NCI-H1105 (cell line): Measurements from ENCODE around the gene PCDHB13.
"Not testable (repeated sequence)": the region's sequence is repeated elsewhere in the genome, so short reads cannot be mapped to it uniquely, and the experiment has no call there.

ENCODE experiments used
- DNase-seq: peaks from one replicate; lab custom pipeline; 2025; lab: John Stamatoyannopoulos, UW

Gene PCDHB13

DNA sequence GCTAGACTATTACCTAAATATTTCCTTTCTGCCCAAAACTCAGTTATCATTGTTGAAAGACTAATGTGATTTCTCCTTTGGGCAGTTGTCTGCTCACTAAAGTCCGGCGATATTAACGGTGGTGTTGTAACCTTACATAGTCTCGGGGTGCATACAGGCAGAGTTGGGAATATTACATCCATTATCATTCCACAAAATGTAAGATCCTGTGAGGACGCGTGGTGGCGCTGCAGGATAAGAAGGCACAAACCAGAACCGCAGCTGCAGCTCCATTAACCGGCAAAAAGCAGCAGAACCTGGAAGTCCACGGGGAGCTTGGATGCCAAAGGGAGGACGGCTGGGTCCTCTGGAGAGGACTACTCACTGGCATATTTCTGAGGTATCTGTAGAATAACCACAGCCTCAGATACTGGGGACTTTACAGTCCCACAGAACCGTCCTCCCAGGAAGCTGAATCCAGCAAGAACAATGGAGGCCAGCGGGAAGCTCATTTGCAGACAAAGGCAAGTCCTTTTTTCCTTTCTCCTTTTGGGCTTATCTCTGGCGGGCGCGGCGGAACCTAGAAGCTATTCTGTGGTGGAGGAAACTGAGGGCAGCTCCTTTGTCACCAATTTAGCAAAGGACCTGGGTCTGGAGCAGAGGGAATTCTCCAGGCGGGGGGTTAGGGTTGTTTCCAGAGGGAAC lies at the start of gene PCDHB13:
PCDHB13 (plus strand) TSS at position 264 of the 684 bp plus-strand sequence; CDS start at position 469, 205 bp downstream.
- DNase-seq, result not testable (repeated sequence)

- no peak for DNase-seq
Observed at GRCh38 chr5:141172381-141173204, 41.1 kb upstream of the PCDHB13 start, which contains the start of gene PCDHB7. TSS of gene PCDHB7 (plus strand) at chr5:141172644. CDS start at chr5:141172836, 192 bp downstream.

- DNase-seq, result not testable (repeated sequence)
Observed at GRCh38 chr5:141174291-141175104, 39.2 kb upstream of the PCDHB13 start.

DNA sequence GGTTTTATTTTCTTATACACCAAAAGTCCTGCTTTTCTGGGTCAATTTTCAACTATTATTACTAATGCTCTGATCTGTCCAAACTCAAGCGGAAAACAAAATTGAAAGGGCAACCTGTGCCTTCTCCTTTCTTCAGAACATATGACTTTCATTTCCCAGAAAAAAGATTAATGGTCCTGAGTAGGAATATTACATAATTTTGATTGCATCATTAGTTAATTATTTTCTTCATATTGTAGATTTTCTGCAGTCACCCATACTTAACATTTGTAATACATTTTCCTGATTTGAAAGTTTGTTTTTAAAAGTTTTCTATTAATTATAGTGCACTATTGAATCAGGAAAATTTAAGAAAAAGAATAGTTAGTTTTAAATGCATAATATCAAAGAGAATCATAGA lies 37.8 kb upstream of the PCDHB13 start:
- DNase-seq, result no peak

GRCh38 chr5:141177577-141178191 lies 36.0 kb upstream of the PCDHB13 start, which contains the start of gene PCDHB8:
TSS of gene PCDHB8 (plus strand) at chr5:141177790. CDS start at chr5:141178035, 245 bp downstream.
- DNase-seq, result not testable (repeated sequence)

DNA sequence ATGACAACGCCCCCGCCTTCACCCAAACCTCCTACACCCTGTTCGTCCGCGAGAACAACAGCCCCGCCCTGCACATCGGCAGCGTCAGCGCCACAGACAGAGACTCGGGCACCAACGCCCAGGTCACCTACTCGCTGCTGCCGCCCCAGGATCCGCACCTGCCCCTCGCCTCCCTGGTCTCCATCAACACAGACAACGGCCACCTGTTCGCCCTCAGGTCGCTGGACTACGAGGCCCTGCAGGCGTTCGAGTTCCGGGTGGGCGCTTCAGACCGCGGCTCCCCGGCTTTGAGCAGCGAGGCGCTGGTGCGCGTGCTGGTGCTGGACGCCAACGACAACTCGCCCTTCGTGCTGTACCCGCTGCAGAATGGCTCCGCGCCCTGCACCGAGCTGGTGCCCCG lies 34.3 kb upstream of the PCDHB13 start:
- DNase-seq, result not testable (repeated sequence)

GRCh38 chr5:141179876-141180275 lies 33.8 kb upstream of the PCDHB13 start:
- not testable (repeated sequence) for DNase-seq

GRCh38 chr5:141180313-141180712 lies 33.4 kb upstream of the PCDHB13 start:
- DNase-seq, result no peak

GRCh38 chr5:141182248-141182647 lies 31.5 kb upstream of the PCDHB13 start, which contains the start of gene PCDHB16:
TSS of gene PCDHB16 (plus strand) at chr5:141182387. CDS start at chr5:141182560, 173 bp downstream.
- no peak for DNase-seq

GRCh38 chr5:141184117-141184855 lies 29.4 kb upstream of the PCDHB13 start:
- not testable (repeated sequence) for DNase-seq

DNA sequence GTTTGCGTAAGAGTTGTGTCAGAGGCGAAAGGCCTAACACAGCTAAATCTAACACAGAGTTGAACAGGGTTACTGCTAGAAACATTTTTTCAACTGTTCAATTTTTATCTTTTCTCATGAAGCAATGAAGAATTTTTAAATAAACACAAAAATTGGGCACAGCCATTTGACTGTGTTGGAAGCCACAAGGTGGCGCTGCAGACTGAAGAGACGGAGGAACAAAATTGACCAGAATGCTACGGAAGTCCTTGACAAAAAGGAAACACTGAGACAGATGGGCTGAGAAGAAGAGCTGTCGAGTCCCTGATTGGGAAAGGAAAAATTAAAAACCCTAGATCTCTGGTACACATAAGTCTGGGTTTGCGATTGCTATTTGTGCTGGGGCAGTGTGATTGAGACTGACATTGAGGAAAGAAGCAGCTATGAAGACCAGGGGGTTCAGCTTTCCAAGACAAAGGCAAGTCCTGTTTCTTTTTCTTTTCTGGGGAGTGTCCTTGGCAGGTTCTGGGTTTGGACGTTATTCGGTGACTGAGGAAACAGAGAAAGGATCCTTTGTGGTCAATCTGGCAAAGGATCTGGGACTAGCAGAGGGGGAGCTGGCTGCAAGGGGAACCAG lies 26.7 kb upstream of the PCDHB13 start, which contains the start of gene PCDHB9:
PCDHB9 (plus strand) TSS at position 265 of the 616 bp plus-strand sequence; CDS start at position 423, 158 bp downstream.
- DNase-seq, result no peak

- not testable (repeated sequence) for DNase-seq
Observed at GRCh38 chr5:141188682-141189081, 25.0 kb upstream of the PCDHB13 start.

GRCh38 chr5:141189131-141189530 lies 24.6 kb upstream of the PCDHB13 start:
- not testable (repeated sequence) for DNase-seq

GRCh38 chr5:141192110-141192725 lies 21.5 kb upstream of the PCDHB13 start, which contains the start of gene PCDHB10:
TSS of gene PCDHB10 (plus strand) at chr5:141192353. CDS start at chr5:141192553, 200 bp downstream.
- DNase-seq, result no peak

GRCh38 chr5:141194332-141194731 lies 19.4 kb upstream of the PCDHB13 start:
- DNase-seq, result not testable (repeated sequence)

DNA sequence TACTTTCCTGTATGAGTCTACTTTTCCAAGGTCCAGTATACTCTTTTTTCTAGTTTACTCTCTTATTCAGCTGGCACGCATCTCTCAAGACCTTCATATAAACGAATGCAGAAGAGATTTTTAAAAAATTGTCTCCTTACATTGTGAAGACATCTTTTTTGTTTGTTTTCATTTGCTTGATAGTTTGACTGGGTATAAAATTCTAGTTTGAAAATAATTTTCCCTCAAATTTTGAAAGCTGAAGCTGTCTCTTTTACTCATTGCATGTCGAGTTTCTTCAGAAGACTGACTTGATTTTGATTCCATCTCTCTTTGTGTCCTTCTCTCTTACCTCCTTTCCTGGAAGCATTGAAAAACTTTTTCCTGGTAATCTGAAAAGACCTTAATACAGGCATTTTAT lies 17.4 kb upstream of the PCDHB13 start:
- no peak for DNase-seq

- peak; percentile 58 for DNase-seq
Observed at GRCh38 chr5:141199359-141200235, 14.1 kb upstream of the PCDHB13 start, which contains the start of gene PCDHB11. TSS of gene PCDHB11 (plus strand) at chr5:141199627. CDS start at chr5:141199775, 148 bp downstream.

- not testable (repeated sequence) for DNase-seq
Observed at GRCh38 chr5:141201126-141201525, 12.6 kb upstream of the PCDHB13 start.
